Measurements from ENCODE around the gene COPG2.

DNA sequence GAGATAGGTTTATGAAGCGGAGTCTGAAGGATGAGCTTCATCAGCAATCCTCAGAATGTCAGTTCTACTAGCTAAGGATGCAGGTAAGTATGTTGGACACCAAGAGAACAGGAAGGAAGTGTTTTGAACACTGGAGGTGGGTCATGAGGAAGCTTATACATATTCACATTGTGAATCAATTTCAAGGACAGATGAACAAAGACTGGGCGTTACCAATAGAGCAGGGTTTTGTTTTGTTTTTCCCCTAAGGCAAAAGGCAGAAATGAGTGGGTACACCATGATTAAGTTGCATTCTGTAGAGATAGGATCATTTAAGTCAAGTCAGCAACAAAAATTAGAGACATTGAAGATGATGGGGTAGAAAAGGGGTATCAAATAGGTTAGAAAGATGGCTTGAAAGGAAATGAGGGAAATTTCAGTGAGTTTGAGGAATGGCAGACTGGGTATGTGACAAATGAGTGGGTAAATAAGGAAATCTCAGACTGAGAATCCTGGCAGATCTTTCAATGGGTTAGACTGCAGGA, 125.0 kb downstream of the COPG2 start:
- TF ChIP-seq, protein P1, sequence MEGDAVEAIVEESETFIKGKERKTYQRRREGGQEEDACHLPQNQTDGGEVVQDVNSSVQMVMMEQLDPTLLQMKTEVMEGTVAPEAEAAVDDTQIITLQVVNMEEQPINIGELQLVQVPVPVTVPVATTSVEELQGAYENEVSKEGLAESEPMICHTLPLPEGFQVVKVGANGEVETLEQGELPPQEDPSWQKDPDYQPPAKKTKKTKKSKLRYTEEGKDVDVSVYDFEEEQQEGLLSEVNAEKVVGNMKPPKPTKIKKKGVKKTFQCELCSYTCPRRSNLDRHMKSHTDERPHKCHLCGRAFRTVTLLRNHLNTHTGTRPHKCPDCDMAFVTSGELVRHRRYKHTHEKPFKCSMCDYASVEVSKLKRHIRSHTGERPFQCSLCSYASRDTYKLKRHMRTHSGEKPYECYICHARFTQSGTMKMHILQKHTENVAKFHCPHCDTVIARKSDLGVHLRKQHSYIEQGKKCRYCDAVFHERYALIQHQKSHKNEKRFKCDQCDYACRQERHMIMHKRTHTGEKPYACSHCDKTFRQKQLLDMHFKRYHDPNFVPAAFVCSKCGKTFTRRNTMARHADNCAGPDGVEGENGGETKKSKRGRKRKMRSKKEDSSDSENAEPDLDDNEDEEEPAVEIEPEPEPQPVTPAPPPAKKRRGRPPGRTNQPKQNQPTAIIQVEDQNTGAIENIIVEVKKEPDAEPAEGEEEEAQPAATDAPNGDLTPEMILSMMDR (conservative IDR thresholded peaks at IDR 0.05; ENCODE audit: low read length): no peak
- TF ChIP-seq EZH2phosphoT487 (IDR thresholded peaks at IDR 0.05; ENCODE audit: borderline replicate concordance, low read depth, low read length): no peak

All from OCI-LY7 (cell line).